ENCODE results near the gene ACVRL1.

The ACVRL1 gene

DNA sequence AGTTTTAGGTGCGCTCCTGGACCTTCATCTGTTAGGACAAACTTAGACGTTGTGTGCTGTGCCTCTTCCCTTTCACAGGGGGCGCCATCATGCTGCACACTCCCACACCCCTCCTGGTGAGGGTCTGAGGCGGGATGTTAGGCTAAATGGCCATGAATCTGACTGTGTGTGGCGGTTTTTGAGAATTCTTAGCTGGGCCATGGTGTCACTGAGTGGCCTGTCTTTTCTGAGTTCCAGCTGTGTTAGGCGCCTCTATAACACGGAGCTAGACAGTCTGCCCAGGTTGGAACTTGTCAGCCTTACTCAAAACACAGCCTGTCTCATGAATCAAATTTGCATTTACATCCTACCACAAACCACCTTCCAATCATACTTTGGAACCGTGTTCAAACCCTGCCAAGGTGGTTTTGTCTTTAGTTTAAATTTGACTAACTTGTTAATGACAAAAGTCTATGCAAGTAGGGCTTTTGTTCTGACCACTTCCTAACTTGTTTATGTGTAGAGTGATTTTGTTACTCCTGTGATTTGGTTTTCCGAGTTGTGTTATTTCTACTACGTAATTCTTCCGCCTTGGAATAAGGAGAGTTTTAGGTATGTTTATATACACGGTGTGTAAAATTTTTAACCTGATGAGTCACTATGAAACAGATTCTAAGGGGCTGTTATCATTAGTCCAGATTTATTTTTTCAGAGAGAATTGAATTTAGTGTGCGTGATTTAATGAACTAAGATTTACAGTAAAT lies 63.8 kb downstream of the ACVRL1 start:
- peaks cover 17% of the 10 kb centered on the region for H3K36me3 Mint-ChIP-seq (ENCODE audit: low read depth)
- TF ChIP-seq, protein P1, sequence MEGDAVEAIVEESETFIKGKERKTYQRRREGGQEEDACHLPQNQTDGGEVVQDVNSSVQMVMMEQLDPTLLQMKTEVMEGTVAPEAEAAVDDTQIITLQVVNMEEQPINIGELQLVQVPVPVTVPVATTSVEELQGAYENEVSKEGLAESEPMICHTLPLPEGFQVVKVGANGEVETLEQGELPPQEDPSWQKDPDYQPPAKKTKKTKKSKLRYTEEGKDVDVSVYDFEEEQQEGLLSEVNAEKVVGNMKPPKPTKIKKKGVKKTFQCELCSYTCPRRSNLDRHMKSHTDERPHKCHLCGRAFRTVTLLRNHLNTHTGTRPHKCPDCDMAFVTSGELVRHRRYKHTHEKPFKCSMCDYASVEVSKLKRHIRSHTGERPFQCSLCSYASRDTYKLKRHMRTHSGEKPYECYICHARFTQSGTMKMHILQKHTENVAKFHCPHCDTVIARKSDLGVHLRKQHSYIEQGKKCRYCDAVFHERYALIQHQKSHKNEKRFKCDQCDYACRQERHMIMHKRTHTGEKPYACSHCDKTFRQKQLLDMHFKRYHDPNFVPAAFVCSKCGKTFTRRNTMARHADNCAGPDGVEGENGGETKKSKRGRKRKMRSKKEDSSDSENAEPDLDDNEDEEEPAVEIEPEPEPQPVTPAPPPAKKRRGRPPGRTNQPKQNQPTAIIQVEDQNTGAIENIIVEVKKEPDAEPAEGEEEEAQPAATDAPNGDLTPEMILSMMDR (IDR thresholded peaks at IDR 0.05; ENCODE audit: unreplicated experiment in 3 of 3): peak; percentile 29 to 62 (median 41)
- no peaks in the 10 kb centered on the region for H3K27me3 Mint-ChIP-seq (ENCODE audit: low read depth)
- no peaks in the 10 kb centered on the region for H3K9me3 Mint-ChIP-seq
- no peak overlapping the region for H3K4me3 Mint-ChIP-seq
- H3K4me1 Mint-ChIP-seq: peaks cover 46% of the 10 kb centered on the region
- peak overlapping the region; percentile 7 to 90 (median 46) for H3K27ac Mint-ChIP-seq

GRCh38 chr12:51971679-51972421 lies 64.5 kb downstream of the ACVRL1 start:
- Mint-ChIP-seq H3K9me3 (no peaks in the 10 kb centered on the region), H3K4me1 (peaks cover 53% of the 10 kb centered on the region), H3K27me3 (ENCODE audit: low read depth) (no peaks in the 10 kb centered on the region), H3K4me3 (peak overlapping the region in 1 of 3 experiments; percentile 3), H3K36me3 (ENCODE audit: low read depth) (peaks cover 23% of the 10 kb centered on the region), H3K27ac (peak overlapping the region; percentile 7 to 90 (median 46))
- TF ChIP-seq, protein P1 (IDR thresholded peaks at IDR 0.05; ENCODE audit: unreplicated experiment in 3 of 3): no peak

DNA sequence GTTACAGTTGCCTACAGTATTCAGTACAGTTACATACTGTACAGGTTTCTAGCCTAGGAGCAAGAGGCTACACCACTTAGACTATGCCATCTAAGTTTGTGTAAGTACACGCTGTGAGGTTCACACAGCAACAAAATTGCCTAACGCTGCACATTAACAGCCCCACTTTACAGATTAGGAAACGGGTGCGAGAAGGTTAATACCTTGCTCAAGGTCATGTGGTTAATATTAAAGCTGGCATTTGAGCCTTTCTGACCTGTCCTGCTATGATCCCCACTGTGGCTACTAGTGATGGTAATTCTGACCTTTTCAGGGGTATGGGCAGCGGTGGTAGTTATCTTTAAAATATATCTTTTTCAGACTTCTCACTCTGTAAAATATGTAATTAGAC lies 65.1 kb downstream of the ACVRL1 start:
- Mint-ChIP-seq H3K9me3 (no peaks in the 10 kb centered on the region), H3K4me1 (peaks cover 55% of the 10 kb centered on the region), H3K4me3 (no peak overlapping the region), H3K27me3 (ENCODE audit: low read depth) (no peaks in the 10 kb centered on the region), H3K36me3 (ENCODE audit: low read depth) (peaks cover 25% of the 10 kb centered on the region), H3K27ac (peak overlapping the region; percentile 12 to 95 (median 38))
- TF ChIP-seq, protein P1 (IDR thresholded peaks at IDR 0.05; ENCODE audit: unreplicated experiment in 3 of 3): no peak

- H3K4me1 Mint-ChIP-seq: peaks cover 55% of the 10 kb centered on the region
- TF ChIP-seq, protein P1 (IDR thresholded peaks at IDR 0.05; ENCODE audit: unreplicated experiment in 3 of 3): no peak
- no peaks in the 10 kb centered on the region for H3K9me3 Mint-ChIP-seq
- peak overlapping the region; percentile 12 to 95 (median 38) for H3K27ac Mint-ChIP-seq
- H3K4me3 Mint-ChIP-seq: no peak overlapping the region
- H3K36me3 Mint-ChIP-seq (ENCODE audit: low read depth): peaks cover 28% of the 10 kb centered on the region
- H3K27me3 Mint-ChIP-seq (ENCODE audit: low read depth): no peaks in the 10 kb centered on the region
Measured at GRCh38 chr12:51972849-51973273, 65.6 kb downstream of the ACVRL1 start.

Data from nephron (organoid).